DOHH2 (cell line): ENCODE measurements around the gene TAF3.

Source experiments
- H3F3A ChIP-seq: fragments of 200-600 bp; sonication (generic), shearing (Covaris generic); 2 replicates; pipeline ENCODE4 v1.6.0; 2016; ENCODE audit warnings: antibody characterized with exemption, mild to moderate bottlenecking; ENCODE audit not compliant: control insufficient read depth, insufficient read depth
- H3K27ac ChIP-seq: fragments of 200-600 bp; sonication (generic); 2 replicates; pipeline ENCODE4 v1.5.1; 2014; ENCODE audit warnings: low read depth, mild to moderate bottlenecking, low read length, moderate library complexity
- H3K27me3 ChIP-seq: fragments of 200-600 bp; sonication (generic); 2 replicates; pipeline ENCODE4 v1.6.1; 2014; ENCODE audit warnings: mild to moderate bottlenecking, low read length, mixed read lengths; ENCODE audit not compliant: control insufficient read depth
- H3K36me3 ChIP-seq: fragments of 200-600 bp; sonication (generic); 2 replicates; pipeline ENCODE4 v1.6.1; 2014; ENCODE audit warnings: mild to moderate bottlenecking, low read length, moderate library complexity, mixed read lengths; ENCODE audit not compliant: control insufficient read depth
- H3K4me1 ChIP-seq: fragments of 200-600 bp; sonication (generic); 2 replicates; pipeline ENCODE4 v1.6.1; 2014; ENCODE audit warnings: mild to moderate bottlenecking, low read length, mixed read lengths; ENCODE audit not compliant: control insufficient read depth
- H3K4me2 ChIP-seq: fragments of 200-600 bp; sonication (generic); 2 replicates; pipeline ENCODE4 v1.6.0; 2014; ENCODE audit warnings: mild to moderate bottlenecking, low read length, moderate library complexity
- H3K4me3 ChIP-seq: fragments of 200-600 bp; sonication (generic); 2 replicates; pipeline ENCODE4 v1.5.1; 2014; ENCODE audit warnings: mild to moderate bottlenecking, low read length, mixed read lengths
- H3K79me2 ChIP-seq: fragments of 200-600 bp; sonication (generic); 2 replicates; pipeline ENCODE4 v1.6.1; 2014; ENCODE audit warnings: mild to moderate bottlenecking, low read length, mixed read lengths; ENCODE audit not compliant: control insufficient read depth
- H3K9me2 ChIP-seq: fragments of 200-600 bp; sonication (generic); replicated peaks from 2 replicates; pipeline ENCODE4 v1.6.1; 2014; ENCODE audit warnings: mild to moderate bottlenecking, low read length, mixed read lengths; ENCODE audit not compliant: control insufficient read depth
- H3K9me3 ChIP-seq: fragments of 200-600 bp; sonication (generic); 2 replicates; pipeline ENCODE4 v1.6.1; 2014; ENCODE audit warnings: antibody characterized with exemption, low read length, mixed read lengths; ENCODE audit not compliant: control insufficient read depth, insufficient read depth
- H4K20me1 ChIP-seq: fragments of 200-600 bp; sonication (generic); 2 replicates; pipeline ENCODE4 v1.6.0; 2014; ENCODE audit warnings: low read depth, mild to moderate bottlenecking, antibody characterized with exemption, low read length, moderate library complexity; ENCODE audit not compliant: control insufficient read depth, insufficient read depth
- CTCF ChIP-seq: fragments of 200-600 bp; sonication (generic); IDR thresholded peaks from one replicate; pipeline ENCODE4 v1.5.1; 2014; ENCODE audit warnings: antibody characterized with exemption, mild to moderate bottlenecking, low read depth, low read length; ENCODE audit not compliant: poor library complexity, severe bottlenecking
- EZH2phosphoT487 ChIP-seq: fragments of 200-600 bp; sonication (generic); IDR thresholded peaks from 2 replicates; pipeline ENCODE4 v1.6.1; 2017; ENCODE audit warnings: borderline replicate concordance, mild to moderate bottlenecking, antibody characterized with exemption, low read length, moderate library complexity, mixed read lengths

The TAF3 gene

GRCh38 chr10:7962592-7962991 is 144.3 kb downstream of the TAF3 start:
- TF ChIP-seq EZH2phosphoT487 (no peak), CTCF (no peak)

GRCh38 chr10:7965457-7965856 is 147.2 kb downstream of the TAF3 start:
- H3K36me3 ChIP-seq, result 0 out of 2 replicates have a peak, but pooled peaks cover 3% of the 10 kb centered on the region
- no peaks in the 10 kb centered on the region for H3K27me3 ChIP-seq
- H3K9me2 ChIP-seq, result no peaks in the 10 kb centered on the region
- no peaks in the 10 kb centered on the region for H3F3A ChIP-seq
- no peaks in the 10 kb centered on the region for H3K9me3 ChIP-seq
- no peak overlapping the region for H3K4me3 ChIP-seq
- H3K4me2 ChIP-seq, result no peak overlapping the region
- no peak overlapping the region for H3K27ac ChIP-seq
- no peaks in the 10 kb centered on the region for H4K20me1 ChIP-seq
- H3K79me2 ChIP-seq, result no peaks in the 10 kb centered on the region
- TF ChIP-seq CTCF (no peak), EZH2phosphoT487 (no peak)
- no peaks in the 10 kb centered on the region for H3K4me1 ChIP-seq

More at GRCh38 chr10:7962592-7962991, 144.3 kb downstream of the TAF3 start:
- 0 out of 2 replicates have a peak, but pooled peaks cover 3% of the 10 kb centered on the region for H3K36me3 ChIP-seq
- no peaks in the 10 kb centered on the region for H3F3A ChIP-seq
- no peaks in the 10 kb centered on the region for H3K9me2 ChIP-seq
- H4K20me1 ChIP-seq, result no peaks in the 10 kb centered on the region
- no peak overlapping the region for H3K4me3 ChIP-seq
- H3K27me3 ChIP-seq, result no peaks in the 10 kb centered on the region
- no peaks in the 10 kb centered on the region for H3K79me2 ChIP-seq
- no peaks in the 10 kb centered on the region for H3K9me3 ChIP-seq
- no peak overlapping the region for H3K4me2 ChIP-seq
- H3K27ac ChIP-seq, result no peak overlapping the region
- H3K4me1 ChIP-seq, result no peaks in the 10 kb centered on the region

GRCh38 chr10:7967035-7967434 is 148.7 kb downstream of the TAF3 start:
- Histone ChIP-seq H3K79me2 (no peaks in the 10 kb centered on the region), H3K27ac (no peak overlapping the region), H3K4me2 (no peak overlapping the region), H3K4me3 (no peak overlapping the region), H3K27me3 (no peaks in the 10 kb centered on the region), H3K4me1 (no peaks in the 10 kb centered on the region), H3F3A (no peaks in the 10 kb centered on the region), H3K9me3 (no peaks in the 10 kb centered on the region), H3K36me3 (0 out of 2 replicates have a peak, but pooled peaks cover 3% of the 10 kb centered on the region), H3K9me2 (no peaks in the 10 kb centered on the region), H4K20me1 (no peaks in the 10 kb centered on the region)
- TF ChIP-seq CTCF (no peak), EZH2phosphoT487 (no peak)
